MM.1S (cell line): ENCODE measurements around the gene SMIM17.

Source experiments
- CTCF ChIP-seq: fragments of 300-600 bp; sonication (generic); IDR thresholded peaks from 2 replicates; pipeline ENCODE4 v1.5.1; 2016; ENCODE audit warnings: antibody characterized with exemption, low read length, mixed read lengths
- EZH2phosphoT487 ChIP-seq: fragments of 300-600 bp; sonication (generic); IDR thresholded peaks from 2 replicates; pipeline ENCODE4 v1.6.1; 2018; ENCODE audit warnings: antibody characterized with exemption, low read length

GRCh38 chr19:56701895-56702294, 58.9 kb downstream of the SMIM17 start:
- TF ChIP-seq CTCF, result no peak
- no peak for TF ChIP-seq EZH2phosphoT487
